Mesenteric fat pad (tissue), 1 donor: ENCODE data around the gene PRKN. TPM values are rescaled to one million over a fixed set of nuclear protein-coding genes. Genes with fewer than 3 reads are reported as not detected.

Source experiments
- DNase-seq: peaks from one replicate; pipeline ENCODE4 v3.0.0-alpha.2; 2020; ENCODE audit warnings: low spot score
- total RNA-seq: library from RNA; stranded (reverse); fragmentation: NEBNext Ultra II Directional; extraction: Animal tissue kit (Norgen Biotek cat#: 25700); gene quantifications from one replicate; pipeline ENCODE4 v1.2.1, GENCODE V29; 2021
- donor health status: DM: yes; HTN: yes; CAD: no.

The PRKN gene
- total RNA-seq, 1 donor from 2014 or later = 10.1 TPM

GRCh38 chr6:161435748-161436070 lies 1291.9 kb downstream of the PRKN start:
- no peak for DNase-seq

GRCh38 chr6:161434921-161435747 lies 1292.4 kb downstream of the PRKN start:
- no peak for DNase-seq

- DNase-seq = no peak
Observed at GRCh38 chr6:161434350-161434749, 1293.2 kb downstream of the PRKN start.

GRCh38 chr6:161432546-161432945 lies 1295.0 kb downstream of the PRKN start:
- DNase-seq = no peak

- DNase-seq = no peak
Observed at GRCh38 chr6:161429921-161430490, 1297.6 kb downstream of the PRKN start.

GRCh38 chr6:161424421-161424820 lies 1303.1 kb downstream of the PRKN start:
- DNase-seq = no peak

- no peak for DNase-seq
Observed at GRCh38 chr6:161422710-161423680, 1304.6 kb downstream of the PRKN start.

- DNase-seq = no peak
Observed at GRCh38 chr6:161418463-161418945, 1309.1 kb downstream of the PRKN start.

GRCh38 chr6:161417717-161418462 lies 1309.7 kb downstream of the PRKN start:
- DNase-seq = no peak

GRCh38 chr6:161415302-161415855 lies 1312.2 kb downstream of the PRKN start:
- DNase-seq = no peak

- DNase-seq = no peak
Observed at GRCh38 chr6:161414707-161415106, 1312.9 kb downstream of the PRKN start.

- no peak for DNase-seq
Observed at GRCh38 chr6:161414180-161414579, 1313.4 kb downstream of the PRKN start.

- no peak for DNase-seq
Observed at GRCh38 chr6:161413355-161413771, 1314.2 kb downstream of the PRKN start.

- no peak for DNase-seq
Observed at GRCh38 chr6:161412795-161413194, 1314.8 kb downstream of the PRKN start.

- no peak for DNase-seq
Observed at GRCh38 chr6:161411265-161411944, 1316.2 kb downstream of the PRKN start.

- no peak for DNase-seq
Observed at GRCh38 chr6:161410736-161411135, 1316.8 kb downstream of the PRKN start.

- no peak for DNase-seq
Observed at GRCh38 chr6:161410076-161410475, 1317.5 kb downstream of the PRKN start.

- no peak for DNase-seq
Observed at GRCh38 chr6:161409353-161409752, 1318.2 kb downstream of the PRKN start.

- no peak for DNase-seq
Observed at GRCh38 chr6:161408041-161408440, 1319.5 kb downstream of the PRKN start.

- no peak for DNase-seq
Observed at GRCh38 chr6:161407581-161407980, 1320.0 kb downstream of the PRKN start.
